Measurements from ENCODE around the gene MEF2A. TPM values are rescaled to one million over a fixed set of nuclear protein-coding genes. Genes with fewer than 3 reads are reported as not detected.

The MEF2A gene
- total and polyA plus RNA-seq, 8 donors, result 9.2 to 24.4 (median 15.9) TPM

DNA sequence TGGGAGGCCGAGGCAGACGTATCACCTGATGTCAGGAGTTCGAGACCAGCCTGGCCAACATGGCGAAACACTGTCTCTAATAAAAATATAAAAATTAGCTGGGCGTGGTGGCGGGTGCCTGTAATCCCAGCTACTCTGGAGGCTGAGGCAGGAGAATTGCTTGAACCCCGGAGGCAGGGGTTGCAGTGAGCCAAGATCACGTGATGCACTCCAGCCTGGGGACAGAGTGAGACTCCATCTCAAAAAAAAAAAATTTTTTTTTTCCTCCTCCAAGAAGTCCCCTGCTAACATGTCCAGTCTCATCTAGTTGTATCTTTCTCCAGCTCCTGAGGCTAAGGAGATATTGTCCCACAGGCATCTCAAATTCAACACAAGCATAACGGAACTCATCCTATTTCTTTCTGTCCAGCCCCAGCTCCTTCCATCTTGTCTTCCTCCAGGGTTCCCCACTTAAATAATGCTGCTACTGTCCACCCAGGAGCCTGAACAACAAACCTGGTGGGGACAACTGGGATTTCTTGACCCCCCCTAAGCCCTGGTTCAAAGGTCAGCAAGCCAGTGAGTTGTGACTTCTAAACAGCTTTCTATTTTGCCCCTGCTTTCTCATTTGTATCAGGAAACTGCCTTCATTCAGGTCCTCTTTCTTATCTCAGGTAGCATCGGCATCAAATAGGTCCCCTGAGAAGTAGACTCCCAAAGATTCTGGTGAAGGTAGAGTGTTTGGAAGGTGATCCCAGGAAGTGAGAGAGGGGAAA, 4.1 kb upstream of the MEF2A start:
- no peaks in the 10 kb centered on the region for H3K36me3 ChIP-seq
- FAIRE-seq (no peak), DNase-seq (no peak), ATAC-seq (no peak)
- no peak overlapping the region for H3K4me3 ChIP-seq
- no peaks in the 10 kb centered on the region for H3K27me3 ChIP-seq
- H3K27ac ChIP-seq, result no peak overlapping the region
- H3K4me1 ChIP-seq, result peaks cover 0 to 5% (median 0%) of the 10 kb centered on the region in 3 donors
- intact Hi-C loops (cut with DNase I), result no loop called here
- TF ChIP-seq, protein P1, sequence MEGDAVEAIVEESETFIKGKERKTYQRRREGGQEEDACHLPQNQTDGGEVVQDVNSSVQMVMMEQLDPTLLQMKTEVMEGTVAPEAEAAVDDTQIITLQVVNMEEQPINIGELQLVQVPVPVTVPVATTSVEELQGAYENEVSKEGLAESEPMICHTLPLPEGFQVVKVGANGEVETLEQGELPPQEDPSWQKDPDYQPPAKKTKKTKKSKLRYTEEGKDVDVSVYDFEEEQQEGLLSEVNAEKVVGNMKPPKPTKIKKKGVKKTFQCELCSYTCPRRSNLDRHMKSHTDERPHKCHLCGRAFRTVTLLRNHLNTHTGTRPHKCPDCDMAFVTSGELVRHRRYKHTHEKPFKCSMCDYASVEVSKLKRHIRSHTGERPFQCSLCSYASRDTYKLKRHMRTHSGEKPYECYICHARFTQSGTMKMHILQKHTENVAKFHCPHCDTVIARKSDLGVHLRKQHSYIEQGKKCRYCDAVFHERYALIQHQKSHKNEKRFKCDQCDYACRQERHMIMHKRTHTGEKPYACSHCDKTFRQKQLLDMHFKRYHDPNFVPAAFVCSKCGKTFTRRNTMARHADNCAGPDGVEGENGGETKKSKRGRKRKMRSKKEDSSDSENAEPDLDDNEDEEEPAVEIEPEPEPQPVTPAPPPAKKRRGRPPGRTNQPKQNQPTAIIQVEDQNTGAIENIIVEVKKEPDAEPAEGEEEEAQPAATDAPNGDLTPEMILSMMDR (IDR thresholded peaks at IDR 0.05), result no peak
- WGBS, 2 donors, result 87 to 93% methylated on average over 10 of the region's 10 CpGs
- H3K9me3 ChIP-seq, result no peaks in the 10 kb centered on the region

DNA sequence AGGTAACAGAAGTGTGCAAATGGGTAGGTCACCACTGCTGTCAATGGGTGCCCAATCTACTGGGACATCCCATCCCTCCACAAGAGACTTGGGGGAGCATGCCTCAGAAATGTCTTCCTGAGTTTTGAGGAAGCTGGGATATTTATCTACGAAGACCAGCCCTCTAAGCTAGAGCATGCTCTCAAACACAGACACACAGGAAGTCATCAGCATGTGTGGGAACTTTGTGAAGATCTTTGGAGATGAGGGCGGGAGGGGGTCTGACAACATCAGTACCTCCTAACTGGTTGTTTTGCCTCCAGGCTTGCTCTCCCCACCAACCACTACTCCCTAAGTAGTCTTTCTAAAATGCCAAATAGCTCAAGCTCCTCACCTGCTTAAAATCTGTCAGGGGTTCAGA, 3.5 kb upstream of the MEF2A start:
- no peaks in the 10 kb centered on the region for H3K36me3 ChIP-seq
- no peak overlapping the region for H3K4me3 ChIP-seq
- WGBS, 2 donors, result 86 to 88% methylated on average over 2 of the region's 2 CpGs
- TF ChIP-seq, protein P1 (IDR thresholded peaks at IDR 0.05), result no peak
- intact Hi-C loops (cut with DNase I), result no loop called here
- DNase-seq, result no peak
- no peak for FAIRE-seq
- H3K4me1 ChIP-seq, result peaks cover 0 to 5% (median 0%) of the 10 kb centered on the region in 3 donors
- no peak overlapping the region for H3K27ac ChIP-seq
- ATAC-seq, result no peak
- no peaks in the 10 kb centered on the region for H3K9me3 ChIP-seq
- no peaks in the 10 kb centered on the region for H3K27me3 ChIP-seq

DNA sequence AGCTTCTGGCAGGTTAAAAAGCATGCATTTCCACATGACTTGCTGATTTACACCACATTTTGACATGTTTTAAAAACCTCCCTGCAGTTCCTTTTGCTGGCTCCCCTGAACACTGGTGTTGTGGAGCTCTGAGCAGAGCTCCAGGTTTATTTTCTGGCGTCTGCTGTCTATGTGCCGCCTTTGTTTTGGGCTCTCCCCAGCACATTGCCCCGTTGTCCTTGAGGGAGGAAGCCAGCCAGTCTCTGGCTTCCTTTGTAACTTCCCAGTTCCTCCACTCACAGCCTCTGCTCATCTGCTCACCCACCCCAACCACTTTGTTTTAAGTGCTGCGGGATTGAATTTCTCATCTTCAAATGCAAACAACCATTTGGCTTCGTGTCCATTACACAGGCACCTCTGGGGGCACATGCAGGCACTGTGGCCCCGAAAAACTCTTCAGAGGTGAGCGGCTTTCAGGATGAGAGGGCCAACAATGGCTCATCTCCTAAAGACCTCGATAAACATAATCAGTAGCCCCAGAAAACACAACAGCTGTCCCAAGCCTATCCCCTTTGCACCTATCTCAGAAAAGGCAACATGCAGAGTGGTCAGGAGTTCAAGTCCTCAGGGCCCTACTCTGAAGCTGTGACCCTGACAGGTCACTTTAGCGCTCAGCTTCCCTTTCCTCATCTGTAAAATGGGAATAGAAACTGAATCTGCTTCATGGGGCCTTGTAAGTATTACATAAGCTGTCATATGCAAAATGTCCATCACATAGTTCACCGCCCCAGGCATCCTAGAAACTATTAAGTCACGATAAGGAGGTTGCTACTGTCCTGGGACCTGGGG, 1.3 kb upstream of the MEF2A start:
- peak overlapping the region; percentile 57 to 97 (median 96) for H3K27ac ChIP-seq
- H3K27me3 ChIP-seq, result no peaks in the 10 kb centered on the region
- no peaks in the 10 kb centered on the region for H3K9me3 ChIP-seq
- TF ChIP-seq, protein P1 (IDR thresholded peaks at IDR 0.05), result no peak
- FAIRE-seq, result no peak
- DNase-seq, result peak in 3 of 6 donors; percentile 18 to 25 (median 24)
- H3K36me3 ChIP-seq, result no peaks in the 10 kb centered on the region
- intact Hi-C loops (cut with DNase I), result no loop called here
- peak in 2 of 4 donors; percentile 2 to 8 for ATAC-seq
- H3K4me3 ChIP-seq, result peak overlapping the region in 3 of 4 donors; percentile 75 to 77 (median 75)
- 36 to 41% methylated on average over 11 of the region's 11 CpGs for WGBS, 2 donors
- H3K4me1 ChIP-seq, result peaks cover 4 to 25% (median 15%) of the 10 kb centered on the region in 3 donors

DNA sequence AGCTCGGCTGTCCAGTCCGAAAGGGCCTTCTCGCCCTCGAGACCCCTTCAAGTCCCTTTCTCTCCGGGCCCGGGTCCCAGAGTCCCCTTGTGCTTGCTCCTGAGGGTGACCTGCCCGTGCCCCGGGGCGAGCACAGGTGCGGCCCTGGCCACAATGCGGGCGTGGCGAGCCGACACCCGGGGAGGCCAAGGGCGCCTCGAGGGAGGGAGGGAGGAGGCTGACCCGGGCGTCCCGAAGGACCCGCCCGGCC, 810 bp upstream of the MEF2A start:
- no peak for ATAC-seq
- WGBS, 2 donors, result 5 to 11% methylated on average over 8 to 22 of the region's 22 CpGs
- no peaks in the 10 kb centered on the region for H3K27me3 ChIP-seq
- no peak for FAIRE-seq
- intact Hi-C loops (cut with DNase I), result no loop called here
- H3K36me3 ChIP-seq, result no peaks in the 10 kb centered on the region
- TF ChIP-seq, protein P1 (IDR thresholded peaks at IDR 0.05), result no peak
- peak overlapping the region in 3 of 4 donors; percentile 75 to 77 (median 75) for H3K4me3 ChIP-seq
- peak in 1 of 6 donors; percentile 74 for DNase-seq
- no peaks in the 10 kb centered on the region for H3K9me3 ChIP-seq
- peak overlapping the region; percentile 57 to 97 (median 96) for H3K27ac ChIP-seq
- peaks cover 4 to 25% (median 15%) of the 10 kb centered on the region in 3 donors for H3K4me1 ChIP-seq
